NCI-H146 (cell line): ENCODE data around the gene CORO6.

Source experiments
- DNase-seq: peaks from one replicate; lab custom pipeline; 2025; lab: John Stamatoyannopoulos, UW

The CORO6 gene

DNA sequence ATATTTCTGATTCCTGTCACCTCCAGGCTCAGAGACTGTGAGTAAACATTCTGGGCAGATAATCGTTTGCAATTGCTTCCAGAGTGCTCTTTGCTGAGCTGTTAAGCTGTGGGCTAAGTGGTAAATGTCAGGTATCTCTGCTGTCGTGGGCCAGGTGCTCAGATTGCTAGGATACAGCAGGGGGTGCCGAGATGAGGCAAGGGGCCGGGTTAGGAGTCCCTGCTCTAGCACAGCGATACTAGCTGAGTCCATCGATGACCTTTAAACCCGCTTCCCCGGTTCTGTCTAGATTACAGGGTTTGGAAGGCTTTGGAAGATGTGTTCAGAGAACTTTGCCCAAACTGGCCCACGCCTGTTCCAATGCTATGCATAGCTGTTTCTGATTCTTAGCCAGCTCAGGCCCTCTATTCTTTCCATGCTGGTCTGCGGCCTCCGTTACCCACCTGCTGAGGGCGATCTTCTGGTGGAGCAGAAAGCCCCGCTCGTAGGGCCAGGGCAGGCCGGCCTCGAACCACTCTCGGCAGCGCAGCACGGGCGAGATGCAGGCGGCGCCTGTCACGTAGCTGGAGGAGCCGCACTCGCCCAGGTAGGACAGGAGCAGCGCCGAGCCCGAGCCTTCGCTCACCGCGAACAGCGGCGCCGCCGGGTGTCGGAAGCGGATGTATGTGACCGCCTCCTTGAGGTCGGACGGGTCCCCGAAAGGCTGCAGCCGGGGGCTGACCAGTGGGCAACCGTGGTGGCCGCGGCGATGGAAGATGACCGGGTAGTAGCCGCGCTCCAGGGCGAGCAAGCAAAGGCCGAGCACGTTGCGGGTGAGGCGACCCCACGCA is 56.9 kb downstream of the CORO6 start:
- peak; percentile 85 for DNase-seq
